LNCaP clone FGC (cell line): Measurements from ENCODE around the gene DHRS13.
A peak's percentile ranks its signal among the peaks of the same experiment; 100 is the strongest.

Source experiments
- DNase-seq: peaks from one replicate; pipeline ENCODE4 v3.0.0-alpha.2; 2011; ENCODE audit warnings: low read depth
- H3K4me3 ChIP-seq: 2 replicates; pipeline ENCODE4 v1.5.1; 2011; ENCODE audit warnings: mild to moderate bottlenecking, low read depth, low read length, control low read depth
- TF ChIP-seq, protein P1 (sequence below): IDR thresholded peaks from 2 replicates; pipeline ENCODE4 v1.5.1; 2012; ENCODE audit warnings: mild to moderate bottlenecking; ENCODE audit not compliant: control insufficient read depth, insufficient read depth; ENCODE audit errors: extremely low read depth

Gene DHRS13

DNA sequence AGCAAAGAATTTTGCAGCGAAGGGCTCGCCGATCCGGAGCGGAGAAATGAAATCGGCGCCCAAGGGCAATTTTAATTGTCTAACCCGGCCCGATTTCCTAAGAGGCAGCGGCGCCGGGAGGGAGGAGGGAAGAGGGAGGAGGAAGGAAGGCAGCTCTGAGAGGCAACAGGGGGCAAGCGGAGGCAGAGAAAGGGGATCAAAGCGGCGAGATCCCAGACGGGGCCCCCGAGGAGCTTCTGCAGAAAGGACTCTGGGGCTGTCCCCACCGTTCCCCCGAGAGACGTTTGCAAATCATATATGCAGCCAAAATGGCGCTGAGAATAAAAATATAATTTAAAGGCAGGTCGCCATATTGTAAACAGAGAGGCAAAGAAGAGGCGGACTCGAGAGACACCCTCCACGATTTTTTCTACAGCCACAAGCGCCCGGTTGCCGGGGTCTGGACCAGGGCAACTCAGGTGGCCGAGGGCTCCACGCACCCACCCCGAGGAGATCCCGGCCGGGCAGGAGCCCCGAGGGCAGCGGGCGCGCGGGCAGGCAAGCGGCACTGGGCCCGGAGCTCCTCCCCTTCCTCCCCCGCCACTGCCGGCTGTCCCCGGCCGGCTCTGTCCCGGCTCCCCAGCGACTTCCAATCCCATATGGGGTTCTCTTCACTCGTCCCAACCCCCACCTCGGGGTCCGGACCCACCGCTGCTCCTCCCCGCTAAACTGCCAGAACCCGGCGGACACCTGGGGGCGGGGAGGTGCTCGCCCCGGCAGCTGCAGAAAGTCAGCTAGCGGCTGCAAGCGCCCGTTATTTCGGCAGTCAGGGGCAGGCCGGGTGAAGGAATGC lies 46.5 kb upstream of the DHRS13 start:
- TF ChIP-seq, protein P1, sequence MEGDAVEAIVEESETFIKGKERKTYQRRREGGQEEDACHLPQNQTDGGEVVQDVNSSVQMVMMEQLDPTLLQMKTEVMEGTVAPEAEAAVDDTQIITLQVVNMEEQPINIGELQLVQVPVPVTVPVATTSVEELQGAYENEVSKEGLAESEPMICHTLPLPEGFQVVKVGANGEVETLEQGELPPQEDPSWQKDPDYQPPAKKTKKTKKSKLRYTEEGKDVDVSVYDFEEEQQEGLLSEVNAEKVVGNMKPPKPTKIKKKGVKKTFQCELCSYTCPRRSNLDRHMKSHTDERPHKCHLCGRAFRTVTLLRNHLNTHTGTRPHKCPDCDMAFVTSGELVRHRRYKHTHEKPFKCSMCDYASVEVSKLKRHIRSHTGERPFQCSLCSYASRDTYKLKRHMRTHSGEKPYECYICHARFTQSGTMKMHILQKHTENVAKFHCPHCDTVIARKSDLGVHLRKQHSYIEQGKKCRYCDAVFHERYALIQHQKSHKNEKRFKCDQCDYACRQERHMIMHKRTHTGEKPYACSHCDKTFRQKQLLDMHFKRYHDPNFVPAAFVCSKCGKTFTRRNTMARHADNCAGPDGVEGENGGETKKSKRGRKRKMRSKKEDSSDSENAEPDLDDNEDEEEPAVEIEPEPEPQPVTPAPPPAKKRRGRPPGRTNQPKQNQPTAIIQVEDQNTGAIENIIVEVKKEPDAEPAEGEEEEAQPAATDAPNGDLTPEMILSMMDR: no peak
- no peak for DNase-seq
- peak overlapping the region; percentile 85 for H3K4me3 ChIP-seq

DNA sequence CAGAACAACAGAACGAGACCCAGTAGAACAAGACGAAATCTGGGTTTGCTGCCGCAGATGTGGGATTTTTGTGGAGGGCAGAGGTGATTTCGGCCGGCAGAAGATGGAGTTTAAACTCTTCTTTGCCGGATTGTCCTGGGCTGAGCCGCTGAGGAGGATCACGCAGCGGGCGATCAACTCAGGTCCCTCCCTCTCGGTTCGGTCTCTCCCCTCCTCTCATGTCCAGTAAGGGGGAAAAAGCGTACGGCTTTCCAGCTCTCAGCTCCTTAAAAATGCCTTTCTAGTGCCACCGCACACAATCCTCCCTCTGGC lies 46.0 kb upstream of the DHRS13 start:
- no peak for DNase-seq
- peak overlapping the region; percentile 85 for H3K4me3 ChIP-seq
- TF ChIP-seq, protein P1: no peak

DNA sequence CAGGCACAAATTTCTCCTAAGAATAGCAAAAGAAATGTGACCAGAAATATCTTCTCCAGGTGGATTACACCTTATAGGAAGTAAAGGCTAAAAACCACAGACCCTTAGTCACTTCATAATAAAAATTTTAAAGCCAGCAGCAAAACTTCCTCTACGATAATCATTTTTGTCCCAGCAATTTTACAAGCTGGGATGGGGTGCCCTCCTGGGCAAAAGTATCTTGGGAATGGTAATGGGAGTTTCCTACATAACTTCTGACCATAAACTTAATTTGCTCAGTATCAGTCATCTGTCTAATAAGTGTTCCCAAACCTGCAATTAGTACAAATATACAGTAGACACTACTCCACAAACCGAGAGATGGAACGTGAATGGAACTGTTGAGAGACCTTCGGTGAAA lies 45.5 kb upstream of the DHRS13 start:
- TF ChIP-seq, protein P1: no peak
- H3K4me3 ChIP-seq: peak overlapping the region; percentile 85
- DNase-seq: no peak

DNA sequence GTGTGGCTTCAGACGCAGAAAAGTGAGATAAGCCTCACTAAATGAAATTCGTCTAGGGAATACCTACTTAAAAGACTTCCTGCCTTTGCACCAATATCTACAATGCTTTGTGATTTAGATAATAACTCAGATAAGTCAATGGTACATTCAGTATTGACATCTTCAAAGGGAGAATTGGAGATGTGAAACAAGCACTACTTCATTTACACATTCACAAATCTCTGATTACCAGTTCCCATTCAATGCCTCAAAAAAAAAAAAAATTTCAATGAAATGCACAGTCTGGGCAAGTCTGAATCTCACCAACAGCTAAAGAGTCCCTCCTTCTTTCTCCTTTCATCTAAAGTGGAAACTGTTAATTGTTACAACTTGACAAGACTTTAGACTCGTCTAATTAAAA lies 44.8 kb upstream of the DHRS13 start:
- peak overlapping the region; percentile 85 for H3K4me3 ChIP-seq
- TF ChIP-seq, protein P1: no peak

DNA sequence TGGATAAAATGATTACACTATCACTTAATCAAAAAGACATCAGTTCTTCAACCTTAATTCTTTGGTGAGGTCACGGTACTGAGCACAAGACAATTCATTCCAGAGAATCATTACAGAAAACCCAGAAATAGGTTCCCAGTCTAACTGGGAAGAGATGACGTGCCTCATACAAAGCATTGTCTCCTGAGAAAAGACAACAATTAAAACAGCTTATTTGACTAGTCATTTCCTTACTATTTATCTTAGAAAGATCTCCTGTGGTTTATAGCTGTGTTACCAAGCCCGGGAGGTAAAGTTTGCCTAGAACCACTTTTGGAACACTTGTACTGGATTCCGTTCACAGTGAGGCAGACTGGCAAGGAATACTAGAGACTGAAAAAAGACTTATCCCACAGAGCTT lies 43.4 kb upstream of the DHRS13 start:
- peak overlapping the region; percentile 32 for H3K4me3 ChIP-seq
- TF ChIP-seq, protein P1: no peak
- DNase-seq: peak; percentile 98

More for the DNA sequence above, 44.8 kb upstream of the DHRS13 start:
- DNase-seq: no peak

DNA sequence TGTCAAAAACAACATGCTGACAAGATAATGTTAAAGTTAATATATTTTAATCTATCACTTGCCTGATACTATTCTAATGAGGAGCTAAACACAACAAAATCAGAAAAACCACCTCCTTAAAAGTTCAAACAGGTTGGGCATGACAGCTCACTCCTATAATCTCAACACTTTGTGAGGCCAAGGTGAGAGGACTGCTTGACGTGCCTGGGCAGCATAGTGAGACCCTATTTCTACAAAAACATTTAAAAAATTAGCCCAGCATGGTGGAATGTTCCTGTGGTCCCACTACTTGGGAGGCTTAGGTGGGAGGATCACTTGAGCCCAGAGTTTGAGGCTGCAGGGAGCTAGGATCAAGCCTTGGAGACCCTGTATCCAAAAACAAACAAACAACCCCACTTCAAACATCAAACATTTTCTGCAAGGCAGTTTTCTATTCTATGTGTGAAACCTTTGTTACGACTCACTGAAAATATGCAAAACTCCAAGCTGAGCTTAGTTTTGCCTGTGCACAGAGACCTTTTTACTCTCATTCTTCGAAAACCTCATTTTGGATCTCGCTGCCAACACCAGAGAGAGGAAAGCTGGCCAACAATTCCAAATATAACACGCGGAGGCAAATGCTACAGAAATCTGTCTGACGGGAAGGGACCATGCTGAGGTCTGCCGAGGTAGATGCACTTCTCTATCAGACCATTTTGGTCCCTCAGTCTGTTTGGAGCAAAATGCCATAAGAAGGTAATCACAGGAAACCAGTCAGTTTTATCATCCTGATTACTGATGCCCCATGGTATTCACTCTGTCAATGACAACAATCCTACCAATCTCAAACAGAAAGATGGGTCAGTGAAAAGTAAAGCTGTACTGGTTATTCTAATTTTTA lies 42.2 kb upstream of the DHRS13 start:
- no peak for DNase-seq
- TF ChIP-seq, protein P1: no peak
- peak overlapping the region; percentile 15; the same call in 1 of the 2 replicates for H3K4me3 ChIP-seq

DNA sequence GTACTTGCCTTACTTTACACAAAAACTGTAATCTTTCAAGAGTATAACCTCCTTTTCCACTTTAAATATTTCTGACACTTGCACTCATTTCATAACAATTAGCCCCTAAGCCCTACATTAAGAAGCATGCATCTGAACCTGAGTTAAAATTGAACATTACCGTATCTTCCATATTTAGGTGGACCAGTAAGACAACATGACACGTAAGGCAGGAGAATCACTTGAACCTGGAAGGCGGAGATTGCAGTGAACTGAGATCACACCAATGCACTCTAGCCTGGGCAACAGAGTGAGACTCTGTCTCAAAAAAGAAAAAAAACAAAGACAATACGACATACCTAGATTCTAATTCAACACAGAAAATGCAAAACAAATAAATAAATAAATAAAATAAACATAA lies 41.5 kb upstream of the DHRS13 start:
- no peak for DNase-seq
- TF ChIP-seq, protein P1: no peak
- no peak overlapping the region for H3K4me3 ChIP-seq
